IPS-NIHi11 (cell line): Measurements from ENCODE around the gene BARX1.
"Not testable (repeated sequence)": the region's sequence is repeated elsewhere in the genome, so short reads cannot be mapped to it uniquely, and the experiment has no call there.

Experiments used
- DNase-seq: peaks from one replicate; pipeline ENCODE4 v3.0.0; 2012; ENCODE audit warnings: mixed read lengths, low spot score

BARX1 gene

DNA sequence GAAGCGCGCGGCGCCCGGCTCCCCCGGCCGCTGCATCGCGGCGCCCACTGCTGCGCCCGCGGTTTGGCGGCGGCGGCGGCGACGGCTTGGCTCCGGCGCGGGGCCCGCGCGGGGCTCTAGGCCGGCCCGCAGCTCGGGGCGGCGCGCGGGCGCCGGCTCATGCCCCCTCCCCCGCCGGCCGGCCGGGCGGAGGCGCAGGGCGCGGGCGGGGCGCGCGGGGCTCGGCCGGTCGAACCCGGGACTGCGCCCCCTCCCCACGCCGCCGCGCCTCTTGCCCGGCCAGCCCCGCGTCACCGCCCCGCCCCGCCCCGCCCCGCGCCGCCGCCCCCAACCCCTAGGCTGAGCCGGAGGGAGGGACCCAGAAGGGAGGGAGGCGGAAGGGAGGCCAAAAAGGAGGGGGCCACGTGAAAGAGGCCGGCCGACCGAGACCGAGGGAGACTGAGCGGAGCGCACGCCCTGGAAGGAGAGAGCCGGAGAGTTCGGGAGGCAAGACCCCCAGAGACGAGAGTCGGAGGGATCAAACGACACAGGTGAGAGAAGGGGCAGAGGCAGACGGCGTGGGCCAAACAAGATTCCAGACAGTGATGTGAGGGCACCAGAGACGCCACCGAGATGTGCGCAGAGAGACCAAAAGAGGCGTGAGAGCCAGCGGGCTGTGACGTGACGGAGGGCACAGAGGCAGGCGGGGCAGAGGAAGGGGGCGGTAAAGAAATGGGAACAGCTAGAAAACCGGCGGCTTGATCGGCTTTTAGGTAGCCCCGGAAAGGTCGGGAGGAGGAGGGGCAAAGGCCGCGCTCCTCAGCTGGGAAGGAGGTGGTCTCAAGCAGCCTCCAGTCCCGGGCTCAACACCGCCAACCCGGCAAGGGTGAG, at the start of gene BARX1:
BARX1 (minus strand) TSS at position 245 of the 870 bp plus-strand sequence; CDS start at position 36, 209 bp downstream.
- peak; percentile 83 for DNase-seq

- peak; percentile 74 for DNase-seq
Observed at GRCh38 chr9:94002316-94003140, 47.4 kb upstream of the BARX1 start.

DNA sequence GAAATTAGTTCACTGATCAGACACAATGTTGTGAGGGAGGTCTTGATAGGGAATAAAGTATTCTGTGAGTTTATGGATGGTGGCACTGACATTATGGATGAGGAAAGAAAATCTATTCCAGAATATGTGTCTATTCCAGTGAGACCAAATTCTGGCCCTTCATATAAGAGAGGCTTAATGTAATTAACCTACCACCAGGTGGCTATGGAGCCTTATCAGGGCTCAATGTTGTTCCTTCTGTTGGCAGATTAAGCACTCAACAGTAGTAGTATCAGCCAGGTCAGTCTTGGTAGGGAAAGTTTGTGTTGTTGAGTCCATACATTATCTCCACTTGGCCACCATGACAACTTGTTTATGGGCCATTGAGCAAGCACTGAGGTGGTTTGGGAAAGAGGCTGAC, 41.7 kb upstream of the BARX1 start:
- no peak for DNase-seq

DNA sequence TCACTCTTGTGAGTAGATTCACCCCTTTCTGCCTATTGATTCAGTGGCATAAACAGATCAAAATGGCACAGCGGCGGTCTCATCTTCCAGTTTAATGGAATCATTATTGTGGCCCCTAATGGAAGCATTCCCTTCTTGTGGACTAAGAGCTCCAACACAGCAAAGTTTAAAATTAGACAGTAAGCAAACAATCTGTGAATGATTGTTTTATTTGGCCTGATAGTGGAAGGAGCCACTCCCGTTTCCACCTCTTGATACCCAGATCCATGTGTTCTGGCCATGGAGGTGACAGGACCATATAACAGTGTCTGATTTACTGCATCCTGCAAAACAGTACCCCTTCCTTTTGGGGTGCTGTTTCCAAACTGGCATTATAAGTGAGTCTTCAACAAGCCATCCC, 41.2 kb upstream of the BARX1 start:
- DNase-seq = no peak

DNA sequence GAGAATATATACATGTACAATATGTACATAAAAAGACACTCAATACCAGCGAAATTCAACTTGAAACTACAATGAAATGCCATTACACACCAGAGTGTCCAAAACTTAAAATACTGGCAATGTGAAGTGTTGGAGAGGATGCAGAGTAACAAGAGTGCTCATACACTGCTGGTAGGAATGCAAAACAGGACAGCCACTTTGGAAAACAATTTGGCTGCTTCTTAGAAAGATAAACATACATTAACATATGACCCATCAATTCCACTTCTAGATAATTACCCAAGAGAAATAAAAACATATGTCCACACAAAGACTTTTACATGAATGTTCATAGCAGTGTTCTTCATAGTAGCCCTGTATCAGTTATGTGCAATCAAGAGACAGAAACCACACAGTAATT, 39.4 kb upstream of the BARX1 start:
- DNase-seq = no peak

GRCh38 chr9:93994132-93994531, 39.0 kb upstream of the BARX1 start:
- DNase-seq = no peak

DNA sequence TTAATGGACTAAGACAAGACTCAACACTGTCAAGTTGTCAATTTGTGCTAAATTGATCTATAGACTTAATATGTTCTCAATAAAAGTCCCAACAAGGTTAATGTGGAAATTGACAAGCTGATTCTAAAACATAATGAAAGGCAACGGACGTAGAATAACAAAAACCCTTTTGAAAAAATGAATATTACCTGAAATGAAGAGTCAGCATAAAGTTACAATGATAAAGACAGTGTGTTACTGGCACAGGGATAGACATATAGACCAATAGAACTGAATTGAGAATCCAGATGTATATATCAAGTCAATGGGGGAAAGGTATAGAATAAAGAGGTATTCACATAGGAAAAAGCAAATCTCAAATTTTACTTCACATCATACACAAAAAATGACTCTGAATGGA, 37.7 kb upstream of the BARX1 start:
- no peak for DNase-seq

- no peak for DNase-seq
Observed at GRCh38 chr9:93990448-93990847, 35.3 kb upstream of the BARX1 start.

GRCh38 chr9:93988056-93988455, 32.9 kb upstream of the BARX1 start:
- DNase-seq = no peak

GRCh38 chr9:93984860-93985259, 29.7 kb upstream of the BARX1 start:
- no peak for DNase-seq

- DNase-seq = no peak
Observed at GRCh38 chr9:93983875-93984274, 28.7 kb upstream of the BARX1 start.

DNA sequence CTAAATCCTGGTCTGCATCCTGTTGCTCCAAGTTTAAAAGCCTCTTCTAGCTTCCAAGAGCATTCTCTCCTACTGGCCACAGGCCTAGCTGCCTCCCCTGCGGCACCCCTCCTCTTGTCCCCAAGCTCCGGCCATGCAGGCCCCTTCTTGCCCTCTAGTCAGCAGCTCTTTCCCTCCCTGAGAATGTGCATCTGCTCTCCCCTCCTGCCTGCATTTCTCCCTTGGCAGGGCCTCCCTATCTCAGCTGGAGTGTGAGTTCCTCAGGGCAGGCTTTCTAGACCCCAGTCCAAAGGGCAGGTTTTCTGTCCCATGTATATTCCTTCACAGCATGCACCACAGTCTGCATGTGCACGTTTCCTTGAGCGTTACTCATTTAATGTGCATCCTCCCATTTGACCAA, 24.6 kb upstream of the BARX1 start:
- DNase-seq = no peak

GRCh38 chr9:93978551-93978950, 23.4 kb upstream of the BARX1 start:
- DNase-seq = no peak

DNA sequence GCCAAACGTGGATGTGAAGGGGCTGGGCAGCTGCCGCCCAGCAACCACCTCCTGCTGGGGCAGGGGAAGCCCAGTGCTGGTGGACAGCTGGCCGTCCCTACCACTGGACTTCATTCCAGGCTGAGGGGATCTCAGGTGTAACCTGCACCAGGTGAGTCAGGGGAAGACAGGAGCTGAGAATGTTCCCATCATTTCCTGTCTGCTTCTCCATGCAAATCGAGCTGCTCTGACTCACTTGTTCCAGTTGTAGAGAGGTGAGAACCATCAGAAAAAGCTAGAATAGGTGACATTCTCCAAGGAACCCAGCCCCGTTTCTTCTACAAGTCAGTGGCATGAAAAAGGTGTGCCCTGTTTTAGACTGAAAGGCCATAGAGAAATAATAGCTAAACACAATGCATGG, 21.8 kb upstream of the BARX1 start:
- no peak for DNase-seq

- DNase-seq = no peak
Observed at GRCh38 chr9:93976081-93976480, 20.9 kb upstream of the BARX1 start.

DNA sequence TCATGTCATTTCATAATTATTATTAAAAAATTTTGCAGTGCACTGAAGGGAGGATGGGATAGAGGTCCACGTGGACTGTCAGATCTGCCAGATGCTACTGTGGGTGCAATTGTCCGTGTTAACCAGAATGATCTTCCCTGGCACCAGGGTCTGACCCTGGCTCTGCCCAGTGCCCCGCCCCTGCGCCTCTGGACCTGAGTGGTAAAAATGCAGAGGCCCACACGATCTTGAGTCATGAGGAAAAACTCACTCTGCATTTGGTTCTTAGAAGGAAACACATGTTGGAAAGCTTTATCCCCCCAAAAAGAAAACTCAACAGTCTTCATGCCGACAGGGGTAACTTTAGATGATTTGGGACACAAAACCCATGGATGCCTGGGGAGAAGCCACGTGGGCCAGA, 20.1 kb upstream of the BARX1 start:
- no peak for DNase-seq

GRCh38 chr9:93974151-93974550, 19.0 kb upstream of the BARX1 start:
- no peak for DNase-seq

- not testable (repeated sequence) for DNase-seq
Observed at GRCh38 chr9:93972655-93973054, 17.5 kb upstream of the BARX1 start.

GRCh38 chr9:93969328-93969661, 14.1 kb upstream of the BARX1 start:
- DNase-seq = no peak

- no peak for DNase-seq
Observed at GRCh38 chr9:93968451-93969327, 13.5 kb upstream of the BARX1 start.

GRCh38 chr9:93967020-93967803, 12.1 kb upstream of the BARX1 start:
- no peak for DNase-seq
